HG02981 (cell line): ENCODE data around the gene FRMD4A.
"Not testable (repeated sequence)": the region's sequence is repeated elsewhere in the genome, so short reads cannot be mapped to it uniquely, and the experiment has no call there.

Experiments used
- ATAC-seq: cut with Tn5 transposase; IDR thresholded peaks from one replicate; pipeline ENCODE4 v1.9.1; 2021; ENCODE audit warnings: mild to moderate bottlenecking, moderate library complexity; ENCODE audit not compliant: unreplicated experiment

Gene FRMD4A

DNA sequence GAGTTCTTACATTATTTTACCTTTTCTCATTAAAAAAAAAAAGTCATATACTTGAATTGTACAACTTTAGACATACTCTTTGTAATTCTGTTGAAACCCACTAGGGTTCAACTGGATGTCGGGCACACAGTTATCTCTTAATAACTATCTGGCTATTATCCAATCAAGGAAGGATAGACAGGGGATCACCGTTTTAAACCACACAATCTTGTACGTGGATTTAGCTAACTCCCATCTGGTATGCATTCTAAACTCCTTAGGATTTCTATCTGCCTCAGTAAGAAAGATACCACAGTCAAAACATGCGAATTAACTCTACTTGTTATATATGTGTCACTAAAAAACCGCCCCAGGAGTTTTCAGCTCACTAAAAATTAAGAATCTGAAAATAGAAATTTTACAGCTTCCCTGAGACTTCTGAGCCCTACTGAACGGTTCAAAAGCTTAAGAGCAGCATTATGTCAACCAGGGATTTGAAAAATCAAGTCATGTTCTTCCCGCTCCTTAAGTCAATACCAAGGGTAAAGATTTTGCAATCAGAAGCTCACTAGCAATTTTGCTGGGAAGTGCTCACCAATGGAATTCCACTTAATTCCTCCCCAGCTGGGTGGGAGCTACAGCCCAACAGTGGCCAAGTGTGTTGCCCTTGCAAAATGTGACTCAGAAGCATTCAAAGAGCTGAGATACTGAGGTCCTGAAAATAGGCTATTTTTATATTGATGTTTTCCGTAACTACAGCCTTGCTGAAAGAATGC lies 267.0 kb downstream of the FRMD4A start:
- no peak for ATAC-seq

DNA sequence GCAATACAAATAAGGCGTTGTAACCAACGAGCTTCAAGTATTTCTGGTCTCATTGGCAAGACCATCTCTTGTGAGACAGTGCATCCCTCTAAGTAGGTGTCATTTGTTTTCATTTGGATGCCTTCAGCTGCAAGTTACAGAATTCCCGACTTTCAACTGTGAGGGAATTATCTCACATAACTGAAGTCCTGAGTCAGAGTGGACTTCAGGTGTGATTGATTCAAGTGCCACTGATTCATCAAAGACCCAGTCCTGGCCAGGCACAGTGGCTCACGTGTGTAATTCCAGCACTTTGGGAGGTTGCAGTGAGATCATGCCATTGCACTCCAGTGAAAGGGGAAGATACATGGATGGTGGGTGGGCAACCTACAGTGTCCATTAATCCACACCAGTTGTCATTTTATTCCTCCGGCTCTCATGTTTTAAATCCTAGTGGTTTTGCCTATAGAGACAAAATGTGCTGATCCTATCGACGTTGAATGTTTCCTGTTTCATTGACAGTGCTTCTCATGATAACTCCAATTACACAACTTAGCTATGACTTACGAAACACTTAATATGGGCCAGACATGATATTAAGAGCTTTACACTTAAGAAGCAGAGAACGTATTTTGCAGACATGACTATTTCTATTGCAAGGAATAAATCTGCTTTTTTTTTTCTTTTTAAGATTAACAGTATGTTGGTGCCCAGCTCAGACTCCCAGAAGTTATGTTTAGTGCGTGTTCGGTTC lies 268.0 kb downstream of the FRMD4A start:
- ATAC-seq: no peak

- ATAC-seq: no peak
Observed at GRCh38 chr10:14060320-14061070, 270.2 kb downstream of the FRMD4A start.

DNA sequence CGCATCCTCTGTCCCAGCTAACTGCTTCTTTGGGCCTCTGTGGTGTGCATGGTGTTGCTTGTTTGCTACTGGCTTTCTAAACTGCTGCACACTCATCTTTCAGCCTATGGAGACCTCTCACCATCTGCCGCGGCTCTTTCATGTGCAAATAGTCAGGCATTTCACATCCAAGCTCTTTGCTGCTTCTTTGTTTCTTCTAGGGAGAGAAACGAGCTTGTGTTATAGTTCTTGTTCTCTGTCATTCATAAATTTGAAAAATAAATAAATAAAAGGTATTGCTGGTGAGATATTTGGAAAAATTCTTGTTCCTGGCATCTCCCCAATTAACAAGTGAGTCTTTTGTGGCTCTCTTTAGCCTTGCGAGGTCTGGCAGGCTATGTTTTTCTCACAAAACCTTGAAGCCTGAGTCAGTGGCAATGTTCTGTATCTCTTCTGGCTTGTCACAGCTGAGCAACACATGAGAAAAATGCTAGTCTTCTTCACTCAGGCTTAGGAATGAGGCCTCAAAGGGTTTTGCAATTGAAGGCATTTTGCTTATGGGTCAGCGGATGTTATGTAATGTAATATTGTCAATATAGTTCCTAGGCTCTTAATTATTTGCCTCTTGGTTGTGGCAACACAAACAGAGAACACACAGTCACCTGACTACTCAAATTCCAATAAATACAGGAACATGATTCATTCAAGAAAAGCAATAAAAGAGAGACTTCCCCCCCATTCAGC lies 274.0 kb downstream of the FRMD4A start:
- ATAC-seq: no peak

- no peak for ATAC-seq
Observed at GRCh38 chr10:14052931-14053330, 277.8 kb downstream of the FRMD4A start.

GRCh38 chr10:14050598-14050997 lies 280.1 kb downstream of the FRMD4A start:
- no peak for ATAC-seq

GRCh38 chr10:14048930-14049613 lies 281.7 kb downstream of the FRMD4A start:
- ATAC-seq: no peak

- no peak for ATAC-seq
Observed at GRCh38 chr10:14047431-14047830, 283.3 kb downstream of the FRMD4A start.

DNA sequence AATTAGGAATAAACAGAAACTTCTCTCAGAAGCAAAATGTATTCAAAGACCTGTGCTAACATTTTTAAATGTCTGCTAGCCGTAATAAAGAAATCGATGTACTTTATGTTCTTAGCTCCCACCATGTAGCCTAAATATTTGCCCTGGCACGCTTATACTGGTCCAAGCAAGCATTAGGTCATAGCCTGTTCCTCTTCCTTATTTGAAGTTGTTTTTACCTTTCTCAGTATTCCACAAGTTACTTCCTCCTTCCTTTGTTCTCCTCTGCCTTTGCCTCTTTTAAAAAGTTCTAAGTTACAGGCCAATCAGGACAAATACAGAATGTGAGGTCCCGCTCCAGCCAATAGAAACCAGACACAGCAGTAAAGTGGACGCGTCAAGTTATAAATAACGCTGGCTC lies 288.7 kb downstream of the FRMD4A start:
- not testable (repeated sequence) for ATAC-seq

- ATAC-seq: no peak
Observed at GRCh38 chr10:14040787-14041631, 289.7 kb downstream of the FRMD4A start.

- ATAC-seq: no peak
Observed at GRCh38 chr10:14039968-14040668, 290.6 kb downstream of the FRMD4A start.

DNA sequence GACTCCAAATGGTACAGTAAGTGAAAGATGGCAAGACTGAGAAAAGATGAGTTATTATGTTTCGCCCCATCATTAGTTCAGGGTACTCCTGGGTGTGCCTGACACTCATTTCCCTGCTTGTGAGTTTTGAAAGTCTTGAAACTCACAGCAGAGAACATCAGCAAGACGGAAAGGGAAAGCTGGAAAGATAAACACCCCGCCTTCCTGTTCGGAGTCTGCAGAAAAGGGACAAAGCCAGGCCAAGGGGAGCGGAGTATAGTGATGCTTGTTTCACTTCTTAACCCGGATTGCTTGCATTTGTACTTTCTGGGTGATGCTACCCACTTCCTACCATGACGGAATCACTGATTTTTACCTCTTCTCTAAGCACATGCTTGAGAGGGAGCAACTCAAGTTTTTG lies 294.5 kb downstream of the FRMD4A start:
- ATAC-seq: no peak

- no peak for ATAC-seq
Observed at GRCh38 chr10:14035506-14035905, 295.2 kb downstream of the FRMD4A start.

- ATAC-seq: no peak
Observed at GRCh38 chr10:14032406-14032998, 298.2 kb downstream of the FRMD4A start.

GRCh38 chr10:14026325-14026724 lies 304.4 kb downstream of the FRMD4A start:
- no peak for ATAC-seq

DNA sequence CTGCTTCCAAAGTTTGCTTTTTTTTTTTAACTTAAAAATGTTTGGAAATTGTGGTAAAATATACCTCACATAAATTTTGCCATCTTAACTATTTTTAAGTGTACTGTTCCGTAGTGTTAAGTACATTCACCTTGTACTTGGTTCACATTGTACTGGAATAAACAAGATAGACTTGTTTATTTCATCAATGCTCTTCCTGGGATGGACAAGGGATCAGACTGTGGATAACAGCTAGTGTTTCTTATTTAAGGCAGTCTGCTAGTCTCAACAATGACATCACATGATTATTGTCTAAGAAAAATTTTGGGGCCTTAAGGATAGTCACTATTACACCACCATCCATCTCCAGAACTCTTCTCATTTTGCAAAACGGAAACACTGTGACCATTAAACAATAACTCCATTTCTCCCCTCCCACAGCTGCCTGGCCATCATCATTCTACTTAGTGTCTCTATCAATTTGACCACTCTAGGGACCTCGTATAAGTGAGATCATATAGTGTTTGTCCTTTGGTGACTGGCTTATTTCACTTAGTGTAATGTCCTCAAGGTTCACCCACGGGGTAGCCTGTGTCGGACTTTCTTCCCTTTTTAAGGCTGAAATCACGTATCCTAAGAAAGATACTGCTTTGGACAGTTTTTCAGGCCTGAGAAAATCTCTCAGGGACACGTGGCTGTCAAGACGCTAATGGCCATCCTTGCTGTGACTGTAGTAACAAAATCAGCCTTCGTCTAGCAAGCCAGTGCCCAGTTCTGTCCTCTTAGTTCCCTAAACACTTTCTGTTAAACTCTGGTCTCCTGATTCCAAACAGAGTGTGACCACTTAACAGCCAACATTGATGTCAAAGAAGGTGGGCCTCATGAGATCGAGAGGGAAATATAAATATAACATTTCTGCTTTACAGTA lies 305.2 kb downstream of the FRMD4A start:
- ATAC-seq: no peak
